ENCODE data around the gene C9orf50.

DNA sequence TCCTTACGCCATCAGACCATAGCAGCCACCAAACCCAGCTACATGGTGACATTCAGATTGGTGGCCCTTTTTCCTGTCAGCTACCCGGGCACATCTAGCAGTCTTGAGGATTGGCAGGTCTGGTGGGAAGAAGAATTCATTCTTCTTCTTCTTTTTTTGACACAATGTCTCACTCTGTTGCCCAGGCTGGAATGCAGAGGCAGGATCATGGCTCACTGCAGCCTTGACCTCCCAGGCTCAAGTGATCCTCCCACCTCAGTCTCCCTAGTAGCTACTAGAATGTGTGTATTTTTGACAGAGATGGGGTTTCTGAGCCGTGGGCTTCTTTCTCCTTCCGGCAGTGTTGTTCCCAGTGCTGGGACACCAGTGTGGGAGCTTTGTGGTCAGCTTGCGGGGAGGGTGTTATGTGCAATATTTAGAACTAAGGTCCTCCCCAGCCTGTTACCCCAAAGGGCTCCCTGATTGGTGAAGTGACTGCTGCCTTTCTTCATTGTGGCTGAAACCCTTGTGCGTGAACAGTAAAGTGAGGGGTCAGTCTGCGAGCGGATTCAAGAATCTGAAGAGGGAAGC lies 8.4 kb upstream of the C9orf50 start:
- TF ChIP-seq CTCF (IDR thresholded peaks at IDR 0.05): no peak
- TF ChIP-seq ZFX (IDR thresholded peaks at IDR 0.05; ENCODE audit: borderline replicate concordance): no peak

All from 22Rv1 (cell line).